ENCODE results near the gene VRK2.
"Not testable (repeated sequence)": the region's sequence is repeated elsewhere in the genome, so short reads cannot be mapped to it uniquely, and the experiment has no call there.

The VRK2 gene

GRCh38 chr2:58169845-58170244 lies 123.2 kb downstream of the VRK2 start:
- not testable (repeated sequence) for DNase-seq (ENCODE audit: low read depth)

DNA sequence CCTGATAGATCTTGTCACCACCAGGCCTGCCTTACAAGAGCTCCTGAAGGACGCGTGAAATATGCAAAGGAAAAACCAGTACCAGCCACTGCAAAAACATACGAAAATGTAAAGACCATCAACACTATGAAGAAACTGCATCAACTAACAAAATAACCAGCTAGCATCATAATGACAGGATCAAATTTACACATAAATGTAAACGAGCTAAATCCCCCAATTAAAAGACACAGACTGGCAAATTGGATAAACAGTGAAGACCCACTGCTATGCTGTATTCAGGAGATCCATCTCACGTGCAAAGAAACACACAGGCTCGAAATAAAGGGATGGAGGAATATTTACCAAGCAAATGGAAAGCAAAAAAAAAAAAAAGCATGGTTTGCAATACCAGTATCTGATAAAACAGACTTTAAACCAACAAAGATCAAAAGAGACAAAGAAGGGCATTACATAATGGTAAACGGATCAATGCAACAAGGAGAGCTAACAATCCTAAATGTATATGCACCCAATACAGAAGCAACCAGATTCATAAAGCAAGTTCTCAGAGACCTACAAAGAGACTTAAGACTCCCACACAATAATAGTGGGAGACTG lies 123.8 kb downstream of the VRK2 start:
- DNase-seq (ENCODE audit: low read depth) = not testable (repeated sequence)

DNA sequence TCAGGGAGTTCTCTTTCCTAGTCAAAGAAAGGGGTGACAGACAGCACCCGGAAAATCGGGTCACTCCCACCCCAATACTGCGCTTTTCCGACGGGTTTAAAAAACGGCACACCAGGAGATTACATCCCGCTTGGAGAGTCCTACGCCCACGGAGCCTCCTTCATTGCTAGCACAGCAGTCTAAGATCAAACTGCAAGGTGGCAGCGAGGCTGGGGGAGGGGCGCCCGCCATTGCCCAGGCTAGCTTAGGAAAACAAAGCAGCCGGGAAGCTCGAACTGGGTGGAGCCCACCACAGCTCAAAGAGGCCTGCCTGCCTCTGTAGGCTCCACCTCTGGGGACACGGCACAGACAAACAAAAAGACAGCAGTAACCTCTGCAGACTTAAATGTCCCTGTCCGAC lies 125.2 kb downstream of the VRK2 start:
- DNase-seq (ENCODE audit: low read depth) = not testable (repeated sequence)

GRCh38 chr2:58177187-58177586 lies 130.6 kb downstream of the VRK2 start:
- DNase-seq (ENCODE audit: low read depth) = not testable (repeated sequence)

DNA sequence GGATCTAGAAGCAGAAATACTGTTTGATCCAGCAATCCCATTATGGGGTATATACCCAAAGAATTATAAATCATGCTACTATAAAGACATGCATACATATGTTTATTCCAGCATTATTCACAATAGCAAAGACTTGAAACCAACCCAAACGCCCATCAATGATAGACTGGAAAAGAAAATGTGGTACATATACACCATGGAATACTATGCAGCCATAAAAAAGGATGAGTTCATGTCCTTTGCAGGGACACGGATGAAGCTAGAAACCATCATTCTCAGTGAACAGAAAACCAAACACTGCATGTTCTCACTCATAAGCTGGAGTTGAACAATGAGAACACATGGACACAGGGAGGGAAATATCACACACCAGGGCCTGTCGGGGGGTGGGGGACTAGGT lies 133.6 kb downstream of the VRK2 start:
- DNase-seq (ENCODE audit: low read depth) = not testable (repeated sequence)

DNA sequence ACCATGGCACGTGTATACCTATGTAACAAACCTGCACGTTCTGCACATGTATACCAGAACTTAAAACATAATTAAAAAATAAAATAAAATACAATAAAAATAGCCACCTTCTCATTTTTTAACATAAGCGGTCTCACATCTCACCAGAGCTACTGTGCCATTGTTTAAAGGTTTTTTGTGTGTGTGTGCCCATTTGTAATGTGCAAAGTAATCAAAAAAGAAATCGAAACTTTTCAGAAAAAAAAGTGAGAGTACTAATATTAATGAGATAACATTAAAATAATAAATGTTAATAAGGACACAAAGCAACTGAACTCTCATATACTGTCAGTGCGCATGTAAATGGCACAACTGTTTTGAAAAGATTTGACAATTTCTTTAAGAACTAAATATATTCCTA lies 134.0 kb downstream of the VRK2 start:
- no peak for DNase-seq (ENCODE audit: low read depth)

DNA sequence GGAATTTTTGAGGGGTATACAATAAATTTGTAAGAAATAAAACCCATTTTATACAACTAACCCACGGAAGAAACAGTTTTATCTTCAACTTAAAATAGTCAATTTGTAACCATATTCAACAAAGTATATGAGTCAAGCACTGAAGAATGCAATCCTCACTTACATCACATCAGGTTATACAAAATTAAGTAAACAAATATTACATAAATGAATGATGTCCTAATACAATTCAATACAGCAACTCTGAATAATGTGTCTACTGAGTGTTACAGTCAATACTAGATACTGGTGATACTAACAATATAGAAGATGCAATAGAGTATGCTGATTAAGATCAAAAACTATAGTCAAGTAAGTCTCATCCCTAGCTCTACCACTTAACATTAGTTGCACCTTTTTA lies 135.9 kb downstream of the VRK2 start:
- no peak for DNase-seq (ENCODE audit: low read depth)

DNA sequence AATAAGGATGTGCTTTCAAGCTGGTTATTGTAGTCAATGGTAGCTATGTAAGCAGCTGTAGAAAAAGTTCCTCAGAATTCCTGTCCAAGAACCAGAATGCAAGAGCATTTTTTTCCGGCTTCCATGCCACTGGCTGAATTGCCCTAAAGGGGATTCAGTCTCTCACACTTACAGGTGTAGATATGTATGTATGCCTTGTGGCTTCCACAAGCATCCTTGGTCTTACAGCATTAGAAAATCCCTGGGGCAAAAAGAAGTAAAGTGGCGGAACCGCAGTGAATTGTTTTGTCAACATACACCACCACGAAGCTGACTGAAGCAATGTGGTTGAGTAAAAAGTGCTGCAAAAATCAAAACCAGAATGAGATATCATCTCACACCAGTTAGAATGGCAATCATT lies 139.9 kb downstream of the VRK2 start:
- no peak for DNase-seq (ENCODE audit: low read depth)

DNA sequence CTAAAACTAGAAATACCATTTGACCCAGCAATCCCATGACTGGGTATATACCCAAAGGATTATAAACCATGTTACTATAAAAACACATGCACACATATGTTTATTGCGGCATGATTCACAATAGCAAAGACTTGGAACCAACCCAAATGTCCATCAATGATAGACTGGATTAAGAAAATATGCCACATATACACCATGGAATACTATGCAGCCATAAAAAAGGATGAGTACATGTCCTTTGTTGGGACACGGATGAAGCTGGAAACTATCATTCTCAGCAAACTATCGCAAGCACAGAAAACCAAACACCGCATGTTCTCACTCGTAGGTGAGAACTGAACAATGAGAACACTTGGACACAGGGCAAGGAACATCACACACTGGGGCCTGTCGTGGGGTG lies 140.4 kb downstream of the VRK2 start:
- not testable (repeated sequence) for DNase-seq (ENCODE audit: low read depth)

DNA sequence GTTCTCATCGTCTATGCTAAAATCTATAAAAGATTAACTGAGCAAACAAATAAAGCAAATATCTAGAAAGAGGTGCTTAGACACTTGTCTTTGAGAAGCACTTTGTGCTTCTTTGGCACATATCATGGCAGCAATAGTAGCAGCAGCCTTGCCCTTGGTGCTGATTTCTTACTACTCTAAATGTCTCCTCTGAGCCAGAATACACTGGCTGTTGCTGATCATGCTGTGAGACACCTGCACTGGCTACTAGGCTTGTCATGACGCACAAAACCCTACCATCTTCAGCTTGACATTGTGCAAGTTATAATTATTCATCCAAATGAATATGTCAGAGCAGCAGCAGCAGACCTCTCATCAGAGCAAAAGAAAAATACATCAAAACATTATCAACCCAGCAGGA lies 147.9 kb downstream of the VRK2 start:
- no peak for DNase-seq (ENCODE audit: low read depth)

DNA sequence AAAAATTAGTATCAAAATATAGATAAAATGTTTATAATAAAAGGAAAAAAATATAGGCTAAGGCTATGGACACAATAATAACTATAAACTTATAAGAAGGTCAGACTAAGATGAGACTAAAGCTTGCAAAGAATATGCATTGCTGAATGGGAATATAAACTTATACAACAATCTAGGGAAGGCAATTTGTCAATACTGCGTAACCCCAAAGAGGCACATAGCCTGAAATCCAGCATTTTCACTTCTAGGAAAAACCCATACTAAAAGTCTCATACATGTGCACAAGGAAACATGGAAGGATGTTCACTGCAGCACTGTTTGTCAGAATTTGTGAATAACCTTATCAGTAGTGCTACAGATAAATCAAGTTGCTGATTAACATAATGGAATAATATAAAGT lies 149.1 kb downstream of the VRK2 start:
- DNase-seq (ENCODE audit: low read depth) = no peak

GRCh38 chr2:58197894-58198293 lies 151.3 kb downstream of the VRK2 start:
- DNase-seq (ENCODE audit: low read depth) = no peak

DNA sequence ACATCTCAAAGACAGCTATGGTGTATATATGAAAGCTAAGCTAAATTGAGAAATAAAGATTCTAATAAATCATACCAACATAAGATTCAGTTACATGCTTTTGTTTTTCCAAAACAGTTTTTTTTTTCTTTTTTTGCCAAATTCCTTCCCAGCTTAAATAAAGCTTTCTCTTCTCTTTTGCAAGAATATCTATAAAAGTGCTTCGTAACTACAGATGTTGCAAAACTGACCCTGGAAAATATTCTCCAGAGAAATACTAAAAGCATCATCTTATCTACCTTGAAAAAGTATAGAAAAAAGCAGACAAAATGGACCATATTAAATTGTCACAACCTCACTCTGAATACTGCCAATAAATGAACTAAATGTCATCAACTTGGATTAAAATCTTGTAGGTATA lies 155.8 kb downstream of the VRK2 start:
- DNase-seq (ENCODE audit: low read depth) = no peak

DNA sequence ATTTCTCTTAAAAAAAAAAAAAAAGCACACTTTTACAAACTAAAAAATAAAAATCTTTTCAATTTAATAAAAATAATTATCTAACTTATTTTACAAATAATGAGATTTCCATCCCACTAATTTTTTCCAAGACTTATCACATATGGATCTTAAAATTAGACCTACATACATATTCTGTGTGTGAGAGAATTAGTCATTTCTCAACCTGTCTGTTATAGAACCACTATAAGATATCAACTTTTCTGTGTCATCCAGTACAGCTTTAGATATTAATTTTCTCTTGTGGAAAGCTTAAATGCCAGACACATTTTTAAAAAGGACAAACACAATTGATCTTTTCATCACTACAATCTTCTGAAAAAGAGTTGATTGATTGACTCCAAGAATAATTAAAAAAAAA lies 156.4 kb downstream of the VRK2 start:
- DNase-seq (ENCODE audit: low read depth) = no peak

DNA sequence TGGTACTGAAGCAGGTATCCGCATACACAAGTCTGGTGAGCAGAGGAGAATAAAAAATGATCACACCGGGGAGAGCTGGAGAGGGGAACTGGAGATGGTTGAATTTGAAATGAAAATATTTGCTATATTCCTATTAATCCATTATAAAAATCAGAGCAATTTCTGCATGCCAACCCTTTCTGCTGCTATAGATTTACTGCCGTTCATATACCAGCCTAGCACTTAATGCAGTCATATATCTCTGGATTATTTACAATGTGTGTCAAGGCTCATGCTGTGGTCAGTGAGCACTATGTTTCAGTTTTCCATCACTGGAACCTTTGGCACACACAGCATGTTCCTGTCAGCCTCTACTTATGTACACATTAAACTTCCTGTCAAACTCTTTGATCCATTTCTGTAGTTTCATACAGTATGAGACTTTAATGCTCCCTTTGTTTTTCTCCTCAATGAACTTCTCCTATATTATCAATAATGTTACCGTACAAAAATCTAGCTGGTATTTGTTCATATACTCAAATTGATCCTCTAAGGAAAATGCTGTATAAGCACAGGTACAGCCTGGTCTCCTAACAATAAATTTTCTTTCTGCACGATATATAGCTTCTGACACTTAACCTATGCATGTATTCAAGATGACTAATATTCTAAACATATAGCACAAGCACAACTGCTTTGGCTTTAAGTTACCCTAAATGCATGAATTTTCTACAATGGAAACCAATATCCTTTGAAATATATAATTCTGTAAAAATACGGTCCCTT lies 157.8 kb downstream of the VRK2 start:
- no peak for DNase-seq (ENCODE audit: low read depth)

DNA sequence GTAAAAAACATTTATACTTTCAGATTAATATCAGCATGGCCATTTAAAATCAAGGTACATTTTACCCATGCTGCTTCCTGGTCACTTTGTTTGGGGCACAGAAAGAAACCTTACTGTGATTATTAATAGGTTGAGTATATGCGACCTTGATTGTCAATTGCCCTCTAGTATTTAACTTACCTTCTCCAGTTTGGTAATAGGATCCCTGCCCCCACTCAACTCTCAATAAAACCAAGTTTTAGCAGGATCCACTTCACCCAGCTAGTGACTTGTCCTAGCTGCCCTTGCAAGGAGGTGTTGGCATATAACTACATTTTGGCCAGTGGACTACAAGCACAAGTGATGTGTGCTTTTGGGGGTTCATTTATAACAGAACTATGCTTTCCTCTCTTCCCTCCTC lies 160.2 kb downstream of the VRK2 start:
- DNase-seq (ENCODE audit: low read depth) = no peak

- DNase-seq (ENCODE audit: low read depth) = no peak
These were observed 160.6 kb downstream of the VRK2 start for GRCh38 chr2:58207189-58207588.
